Fibroblast of skin of right quadriceps (primary cell): ENCODE results near the gene MYOM1.

Experiments used
- DNase-seq: peaks from one replicate; pipeline ENCODE4 v3.0.0-alpha.2; 2013

The MYOM1 gene

DNA sequence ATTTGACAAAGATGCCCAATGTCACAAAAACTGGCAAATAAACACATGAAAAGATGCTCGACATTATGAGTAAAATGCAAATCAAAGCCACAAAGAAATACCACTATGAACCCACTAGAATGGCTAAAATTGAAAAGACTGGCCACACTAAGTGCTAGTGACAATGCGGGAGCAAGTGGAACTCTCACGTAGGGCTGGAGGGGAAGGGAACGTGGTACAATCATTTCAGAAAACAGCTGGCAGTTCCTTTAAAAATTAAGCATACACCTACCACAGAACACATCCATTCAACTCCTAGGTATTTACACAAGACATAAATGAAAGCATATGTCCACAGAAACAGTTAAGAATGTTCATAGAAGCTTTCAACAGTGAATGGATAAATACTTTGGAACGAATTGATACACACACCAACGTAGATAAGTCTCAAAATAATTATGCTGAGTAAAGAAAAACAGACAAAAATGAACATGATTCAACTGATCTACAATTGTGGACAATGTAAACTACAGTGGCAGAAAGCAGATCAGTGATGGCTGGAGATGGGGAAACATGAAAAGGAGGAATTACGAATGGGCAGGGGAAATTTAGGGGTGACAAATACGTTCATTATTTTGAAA is 71.7 kb downstream of the MYOM1 start:
- DNase-seq = no peak

DNA sequence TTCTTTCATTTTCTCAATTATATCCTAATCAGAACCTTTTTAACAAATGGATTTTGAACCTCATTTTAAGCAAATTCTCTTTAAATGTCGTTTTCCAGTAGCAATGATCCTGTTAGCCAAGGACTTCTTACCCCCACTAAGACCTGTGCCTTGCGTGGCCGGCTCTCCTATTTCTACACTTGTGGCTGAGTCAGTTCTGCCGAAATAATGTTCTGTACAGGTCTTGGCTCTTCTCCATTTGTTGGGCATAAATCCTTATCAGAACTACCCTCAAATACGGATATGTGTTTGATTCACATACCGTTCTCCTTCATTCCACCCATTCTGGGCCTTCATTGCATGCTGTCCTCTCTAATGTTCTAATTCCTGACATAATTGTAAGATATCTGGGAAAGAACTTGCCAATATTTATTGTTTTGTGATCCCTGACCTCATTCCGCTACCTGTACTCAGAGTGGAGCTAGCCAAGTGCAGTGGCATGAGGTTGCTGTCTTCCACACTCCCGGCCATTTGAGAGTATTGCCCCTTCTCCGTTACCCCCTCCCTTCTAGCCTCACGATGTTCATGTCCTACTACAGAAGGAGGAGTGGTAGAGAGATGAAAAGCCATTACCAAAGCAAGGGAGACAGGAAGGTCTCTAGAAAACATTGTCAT is 78.7 kb downstream of the MYOM1 start:
- DNase-seq = no peak

DNA sequence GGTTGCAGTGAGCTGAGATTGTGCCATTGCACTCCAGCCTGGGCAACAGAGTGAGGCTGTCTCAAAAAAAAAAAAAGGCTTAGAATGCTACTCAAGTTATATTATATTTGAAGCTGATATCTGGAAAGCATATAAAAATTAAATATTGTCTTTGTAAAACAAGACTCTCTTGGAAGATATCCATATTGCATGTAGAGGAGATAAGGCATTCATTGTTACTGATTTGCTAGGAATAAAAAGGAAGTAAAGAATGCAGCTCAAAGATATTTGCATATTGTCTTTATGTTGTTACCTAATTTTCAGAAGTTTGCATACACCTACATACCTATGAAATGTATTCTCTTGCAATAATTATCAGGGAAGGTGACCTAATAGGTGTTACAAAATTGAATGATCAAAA is 79.4 kb downstream of the MYOM1 start:
- DNase-seq = no peak

DNA sequence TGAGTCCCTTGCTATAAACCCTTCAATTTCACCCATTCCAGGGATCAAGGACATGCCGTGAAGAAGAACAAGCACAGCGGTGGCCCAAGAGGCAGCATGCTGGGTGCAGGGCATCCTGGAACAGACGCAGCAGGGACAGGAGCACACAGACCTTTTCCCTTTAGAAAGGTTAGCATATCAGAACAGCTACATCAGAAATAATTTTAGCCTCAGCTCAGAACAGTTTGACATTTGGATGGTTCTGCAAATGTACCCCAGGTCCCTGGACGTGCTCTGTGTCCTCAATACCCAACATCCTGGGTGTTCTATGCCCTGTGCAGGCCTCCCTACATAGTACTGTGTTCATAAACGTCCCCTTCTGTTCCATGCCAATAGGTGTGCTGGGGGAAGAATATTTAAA is 80.4 kb downstream of the MYOM1 start:
- no peak for DNase-seq

DNA sequence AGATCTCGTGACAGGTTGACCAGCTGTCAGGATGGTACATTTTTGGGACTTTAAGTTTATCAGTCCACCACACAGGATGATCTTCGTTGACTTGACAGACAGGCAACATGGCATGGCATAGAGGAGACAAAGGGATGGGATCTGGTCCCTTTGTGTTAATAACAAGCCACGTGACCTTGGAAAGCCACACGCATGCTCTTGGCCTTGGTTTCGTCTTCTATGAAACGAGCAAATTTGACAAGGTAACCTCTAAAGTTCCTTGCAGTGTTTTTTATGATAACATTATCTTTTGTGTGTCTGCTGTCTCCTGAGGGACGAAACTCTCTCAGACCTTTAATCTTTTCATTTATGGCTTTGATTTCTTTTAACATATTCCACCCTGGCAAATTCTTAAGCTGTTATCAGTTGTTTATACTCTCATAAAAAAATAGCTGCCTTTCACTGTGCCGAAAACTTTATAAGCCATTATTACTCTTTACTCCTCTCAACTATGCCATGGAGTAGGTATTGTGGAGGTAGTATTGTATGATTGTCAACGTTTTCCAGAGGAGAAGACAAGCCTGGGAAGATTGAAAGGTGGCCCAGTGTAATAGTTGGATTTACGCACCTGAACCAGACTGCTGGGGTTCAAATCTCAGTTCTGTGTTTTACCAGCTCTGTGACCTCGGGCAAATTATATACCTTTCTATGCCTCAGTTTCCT is 81.3 kb downstream of the MYOM1 start:
- DNase-seq = no peak

DNA sequence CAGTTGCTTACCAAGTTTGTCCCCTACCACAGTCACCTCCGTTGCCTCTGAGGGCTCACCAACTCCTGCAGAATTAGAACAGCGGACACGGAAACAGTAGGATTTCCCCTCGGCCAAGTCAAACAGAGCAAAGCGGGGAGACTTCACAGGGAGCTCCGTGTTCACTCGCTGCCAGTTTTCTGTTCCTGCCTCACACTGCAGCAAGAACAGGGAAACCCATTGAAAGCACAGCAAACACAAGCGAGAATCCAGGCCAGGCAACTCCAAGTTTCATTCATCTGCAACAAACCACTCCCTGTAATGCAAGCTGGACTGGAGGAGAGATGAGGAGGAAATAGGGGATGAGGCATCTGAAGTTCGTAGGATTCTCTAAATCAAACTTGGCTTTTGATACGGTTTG is 84.2 kb downstream of the MYOM1 start:
- DNase-seq = no peak

DNA sequence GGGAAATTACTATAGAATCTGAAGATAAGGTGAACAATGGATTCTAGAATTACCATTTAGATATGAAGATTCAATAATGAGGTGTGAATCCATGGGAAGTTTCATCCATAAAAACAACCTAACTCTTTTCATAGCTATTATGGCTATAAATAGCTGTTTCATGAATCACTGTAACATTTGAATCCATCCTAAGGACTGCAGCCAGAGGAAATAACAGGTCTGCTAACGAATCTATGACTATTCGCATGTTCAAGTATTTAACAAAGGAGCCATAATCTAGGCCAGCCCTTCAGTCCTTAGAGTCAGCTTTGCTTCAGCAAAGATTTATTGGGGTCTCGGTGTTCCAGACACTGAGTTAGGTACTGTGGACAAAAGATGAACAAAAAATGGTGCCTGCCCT is 87.1 kb downstream of the MYOM1 start:
- DNase-seq = no peak

DNA sequence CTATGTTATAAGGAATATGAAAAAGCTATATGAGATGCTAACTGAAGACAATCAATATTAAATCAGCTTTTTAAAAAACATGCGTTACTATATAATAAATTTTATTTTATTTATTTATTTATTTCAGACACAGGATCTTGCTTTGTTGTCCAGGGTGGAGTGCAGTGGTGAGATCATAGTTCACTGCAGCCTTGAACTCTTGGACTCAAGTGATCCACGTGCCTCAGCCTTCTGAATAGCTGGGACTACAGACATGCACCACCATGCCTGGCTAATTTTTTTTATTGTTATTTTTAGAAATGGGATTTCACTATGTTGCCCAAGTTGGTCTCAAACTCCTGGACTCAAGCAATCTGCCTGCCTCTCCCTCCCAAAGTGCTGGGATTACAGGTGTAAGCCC is 89.4 kb downstream of the MYOM1 start:
- no peak for DNase-seq

DNA sequence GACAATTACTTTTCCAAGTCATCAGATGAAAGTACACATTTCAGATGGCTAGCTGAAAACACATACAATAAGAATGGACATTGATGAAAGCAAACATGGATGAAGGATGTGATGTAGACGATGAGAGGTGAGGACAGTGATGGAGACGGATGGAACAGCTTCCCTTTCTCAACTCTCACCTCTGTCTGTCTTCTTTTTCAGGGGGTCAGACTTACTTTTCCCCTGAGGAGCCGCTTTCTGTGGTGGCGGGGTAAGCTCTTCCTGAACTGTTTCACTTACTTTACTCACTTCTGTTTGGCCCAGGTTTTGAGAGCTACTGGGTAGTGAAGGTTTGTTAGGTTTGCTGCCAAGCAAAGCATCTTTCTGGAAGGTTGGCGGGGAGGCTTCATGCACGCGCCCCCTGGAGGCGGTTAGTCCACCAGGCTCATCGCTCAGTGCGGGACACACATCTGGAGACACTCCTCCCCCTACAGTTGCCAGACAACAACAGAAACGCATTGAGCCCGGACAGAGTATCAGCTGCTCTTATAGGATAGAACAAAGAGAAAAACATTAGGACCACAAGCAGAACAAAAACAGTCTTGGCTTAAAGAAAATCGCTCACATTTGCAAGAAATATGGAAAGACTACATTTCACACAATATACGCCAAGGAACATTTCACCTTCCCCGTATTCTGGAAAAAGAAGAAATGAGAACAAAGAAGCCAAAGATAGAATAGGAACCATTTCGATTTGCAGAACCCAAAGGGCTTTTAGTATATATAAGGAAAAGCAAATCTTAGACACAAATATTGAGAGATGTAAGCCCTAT is 90.5 kb downstream of the MYOM1 start:
- peak; percentile 75 for DNase-seq

DNA sequence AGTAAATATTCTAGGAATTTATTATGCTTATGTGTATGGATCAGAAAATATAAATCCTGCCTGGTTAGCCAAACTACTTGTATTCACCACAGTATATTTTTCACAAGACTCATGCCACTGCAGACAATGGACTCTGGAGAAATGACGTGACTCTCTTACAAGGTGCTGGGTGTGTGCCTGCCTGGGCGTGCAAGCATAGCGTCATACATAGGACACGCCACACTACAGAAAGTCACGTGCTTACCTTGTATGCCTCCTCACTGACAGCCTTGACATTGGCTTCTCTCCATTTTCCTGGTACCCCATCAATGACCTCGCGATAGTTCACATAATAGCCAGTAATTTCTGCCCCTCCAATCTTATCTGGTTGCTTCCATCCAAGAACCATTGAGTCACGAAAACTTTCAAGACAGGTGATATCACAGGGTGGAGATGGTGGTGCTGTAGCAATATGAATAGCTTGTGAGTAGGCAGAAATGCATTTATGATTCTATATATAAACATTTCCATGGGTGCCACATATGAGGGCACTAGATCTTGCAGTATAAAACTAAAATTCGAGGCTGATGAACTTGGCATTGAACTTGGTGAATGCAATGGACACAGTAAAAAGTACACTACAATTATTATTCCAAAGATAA is 93.2 kb downstream of the MYOM1 start:
- DNase-seq = no peak

DNA sequence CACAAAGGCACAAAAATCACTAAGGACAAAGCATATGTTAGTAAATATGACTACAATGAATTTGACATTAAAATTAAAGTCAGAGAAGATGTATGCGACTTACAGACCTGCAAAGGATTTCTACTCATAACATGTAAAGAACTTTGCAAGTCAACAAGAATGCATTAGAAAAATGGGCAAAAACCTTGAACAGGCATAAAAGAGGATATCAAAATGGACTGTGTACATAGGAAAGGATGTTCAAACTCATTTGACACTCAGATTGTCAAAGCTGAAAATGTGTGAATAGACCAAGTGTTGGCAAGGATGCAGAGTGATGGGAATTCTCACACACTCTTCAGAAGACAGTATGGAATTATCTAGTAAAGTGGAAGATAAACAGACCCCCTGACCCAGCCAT is 94.9 kb downstream of the MYOM1 start:
- no peak for DNase-seq

DNA sequence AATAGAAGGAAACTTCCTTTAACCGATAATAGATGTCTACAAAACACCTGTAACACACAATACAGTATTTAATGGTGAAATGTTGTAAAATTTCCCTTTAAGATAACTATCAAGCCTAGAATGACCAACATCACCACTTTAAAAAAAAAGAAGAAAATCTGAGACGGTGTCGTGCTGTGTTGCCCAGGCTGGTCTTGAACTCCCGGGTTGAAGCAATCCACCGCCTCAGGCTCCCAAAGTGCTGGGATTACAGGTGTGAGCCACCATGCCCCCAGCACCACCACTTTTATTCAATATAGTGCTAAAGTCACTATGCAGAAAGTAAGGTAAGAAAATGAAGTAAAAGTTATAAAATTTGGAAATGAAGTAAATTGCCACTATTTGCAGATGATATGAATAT is 96.9 kb downstream of the MYOM1 start:
- no peak for DNase-seq

DNA sequence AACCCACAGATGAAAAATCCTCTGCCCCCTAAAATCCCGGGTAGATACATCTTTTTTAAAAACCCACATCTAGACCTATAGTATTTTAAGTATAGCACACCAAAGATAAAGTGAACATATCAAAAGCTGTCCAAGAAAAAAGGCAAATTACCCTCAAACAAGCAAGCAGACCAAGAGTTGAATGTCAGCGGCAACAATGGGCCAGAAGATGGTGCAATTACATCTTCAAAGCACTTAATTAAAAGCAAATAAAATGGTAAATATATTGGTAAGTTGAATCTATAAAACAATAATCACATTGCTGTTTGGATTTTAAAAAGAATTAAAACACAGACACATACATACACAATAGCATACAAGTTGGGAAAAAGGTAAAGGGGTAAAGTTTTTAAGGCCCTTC is 98.5 kb downstream of the MYOM1 start:
- DNase-seq = no peak

DNA sequence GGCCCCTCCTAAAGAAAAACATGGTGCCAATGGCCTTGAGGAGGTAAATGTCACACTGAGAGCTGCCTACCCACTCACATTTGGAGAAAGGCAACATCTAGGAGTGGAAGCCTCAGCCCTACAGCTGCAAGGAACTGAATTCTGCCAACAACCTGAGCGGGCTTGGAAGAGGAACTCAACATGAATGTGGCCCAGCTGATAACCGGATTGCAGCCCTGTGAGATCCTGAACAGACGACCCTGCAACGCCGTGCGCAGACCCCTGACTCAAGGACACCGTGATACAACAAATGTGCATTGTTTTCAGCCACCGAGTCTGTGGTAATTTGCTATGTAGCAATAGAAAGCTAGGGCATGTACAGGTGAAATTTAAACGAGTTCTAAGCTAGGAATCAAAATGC is 99.4 kb downstream of the MYOM1 start:
- DNase-seq = no peak

DNA sequence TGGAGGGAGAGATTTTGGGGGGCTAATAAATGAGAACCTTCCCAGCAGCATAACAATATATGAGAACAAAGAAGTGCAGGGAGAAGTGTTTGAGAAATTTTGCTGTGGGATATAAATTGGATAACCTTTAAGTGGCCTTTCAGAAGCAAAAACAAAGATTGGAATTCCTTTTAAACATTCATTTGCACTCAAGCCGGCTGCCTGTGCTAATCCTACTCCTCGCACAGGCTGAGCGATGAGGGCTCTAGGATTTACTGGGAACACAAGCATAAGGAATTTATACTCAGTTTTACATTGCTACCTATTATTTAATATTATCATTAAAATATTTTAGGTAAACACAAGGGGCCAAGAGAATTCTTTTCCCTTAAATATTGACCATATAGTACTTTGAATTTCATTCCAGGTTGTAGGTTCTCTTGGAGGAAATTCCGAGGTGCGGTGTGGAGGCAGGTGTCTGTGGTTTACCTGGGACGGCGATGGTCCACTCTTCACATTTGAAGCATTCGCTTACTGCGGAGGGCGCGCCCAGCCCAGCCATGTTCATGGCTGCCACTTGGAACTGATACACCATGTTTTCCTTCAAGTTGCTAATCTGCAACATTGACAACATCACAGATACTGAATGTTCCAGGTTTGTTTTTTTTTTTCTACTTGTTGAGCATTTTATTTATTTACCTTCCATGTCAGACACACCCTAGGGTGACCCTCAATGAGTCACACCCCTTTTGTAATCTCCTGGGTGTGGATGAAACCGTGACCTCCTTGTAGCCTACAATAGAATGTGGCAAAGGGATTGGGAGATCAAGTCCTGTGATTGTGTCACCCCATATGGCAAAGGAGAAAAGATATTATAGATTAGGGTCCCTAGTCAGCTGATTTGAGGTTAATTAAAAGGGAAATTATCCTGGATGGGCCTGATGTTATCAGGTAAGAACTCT is 100.1 kb downstream of the MYOM1 start:
- DNase-seq = no peak

DNA sequence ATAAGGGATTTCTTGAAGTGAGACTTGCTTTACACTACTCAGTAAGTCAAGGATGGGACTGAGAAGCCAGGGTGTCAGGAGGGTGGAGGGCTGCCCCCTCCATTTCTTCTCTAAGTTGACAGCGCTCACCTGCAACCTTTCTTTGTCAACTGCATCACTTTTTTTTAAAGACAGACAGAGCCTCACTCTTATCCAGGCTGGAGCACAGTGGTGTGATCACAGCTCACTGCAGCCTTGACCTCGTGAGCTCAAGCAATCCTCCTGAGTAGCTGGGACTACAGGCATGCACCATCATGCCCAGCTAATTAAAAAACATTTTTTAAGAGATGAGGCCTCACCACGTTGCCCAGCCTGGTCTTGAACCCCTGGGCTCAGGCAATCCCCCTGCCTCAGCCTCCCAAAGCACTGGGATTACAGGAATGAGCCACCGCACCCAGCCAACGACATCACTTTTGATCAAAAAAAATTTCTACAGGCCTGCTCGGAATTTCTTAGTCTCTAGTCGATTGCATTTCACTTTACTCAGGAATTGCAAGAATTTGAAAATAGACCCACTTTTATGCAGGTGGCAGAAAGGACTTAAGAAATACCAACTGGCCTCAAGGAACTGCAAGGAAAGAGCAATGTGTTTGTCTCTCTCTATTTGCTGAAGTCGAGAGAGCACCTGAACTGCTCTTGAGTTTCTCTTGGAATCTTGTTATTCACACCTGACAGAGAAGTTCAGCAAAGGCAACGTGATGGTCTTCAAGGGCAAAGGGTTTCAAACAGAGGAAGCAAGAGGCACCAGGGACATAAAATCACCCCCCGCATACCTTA is 101.4 kb downstream of the MYOM1 start:
- DNase-seq = no peak

DNA sequence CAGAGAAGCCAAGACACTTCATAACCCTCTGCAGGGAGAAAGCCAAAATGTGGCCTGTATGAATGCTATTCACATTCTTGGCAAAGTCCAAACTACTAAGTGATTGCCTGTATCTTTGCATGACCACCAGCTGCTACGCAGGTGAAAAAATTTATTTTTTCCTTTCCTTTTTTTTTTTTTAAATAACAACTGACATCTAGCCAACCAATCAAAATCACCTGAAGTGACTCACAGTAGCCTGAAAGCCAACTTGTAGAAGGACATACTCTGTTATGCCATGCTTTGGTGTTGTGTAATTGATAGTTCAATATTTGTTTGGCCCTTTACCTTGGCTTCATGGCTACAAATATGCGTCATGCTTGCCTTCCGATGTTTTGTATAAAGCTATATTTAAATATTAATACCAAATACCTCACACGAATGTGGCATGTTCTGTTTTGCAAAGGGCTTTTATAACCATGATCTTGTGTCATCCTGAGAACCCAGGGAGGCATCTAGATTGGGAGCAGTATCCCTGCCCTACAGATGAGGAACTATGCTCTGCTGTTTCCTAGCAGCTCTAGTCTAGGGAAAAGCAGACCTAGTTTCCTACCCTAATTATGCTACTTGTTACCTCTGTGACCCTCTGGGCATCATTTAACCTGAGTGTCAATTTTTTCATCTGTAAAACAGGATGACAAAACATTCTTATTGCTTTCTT is 102.1 kb downstream of the MYOM1 start:
- no peak for DNase-seq

DNA sequence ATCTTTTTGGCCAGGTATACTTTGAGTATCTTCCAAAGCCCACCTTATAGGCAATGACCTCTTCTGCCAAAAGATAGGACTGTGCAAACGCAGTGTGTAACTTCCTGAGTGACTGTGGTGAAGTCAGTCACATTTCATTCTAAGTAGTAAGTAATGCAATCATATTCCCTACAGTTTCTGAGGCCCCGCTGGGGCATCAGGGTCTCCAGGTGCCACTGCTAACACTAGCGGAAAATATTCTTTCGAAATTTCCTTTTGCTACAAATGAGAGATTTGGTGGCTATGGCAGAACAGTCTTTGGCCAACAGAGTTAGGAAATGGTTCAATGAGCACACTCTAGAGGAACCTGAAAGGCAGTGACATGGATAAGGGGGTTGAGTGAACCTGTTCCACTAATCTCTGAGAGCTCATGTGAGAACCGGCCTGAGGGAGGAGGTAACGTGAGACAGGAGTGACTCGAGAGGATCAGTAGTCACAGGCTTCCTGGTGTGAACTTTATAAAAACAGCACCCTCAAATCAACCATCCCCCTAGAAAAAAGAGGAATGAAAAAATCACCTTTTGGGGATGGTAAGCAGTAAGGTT is 104.2 kb downstream of the MYOM1 start:
- no peak for DNase-seq

DNA sequence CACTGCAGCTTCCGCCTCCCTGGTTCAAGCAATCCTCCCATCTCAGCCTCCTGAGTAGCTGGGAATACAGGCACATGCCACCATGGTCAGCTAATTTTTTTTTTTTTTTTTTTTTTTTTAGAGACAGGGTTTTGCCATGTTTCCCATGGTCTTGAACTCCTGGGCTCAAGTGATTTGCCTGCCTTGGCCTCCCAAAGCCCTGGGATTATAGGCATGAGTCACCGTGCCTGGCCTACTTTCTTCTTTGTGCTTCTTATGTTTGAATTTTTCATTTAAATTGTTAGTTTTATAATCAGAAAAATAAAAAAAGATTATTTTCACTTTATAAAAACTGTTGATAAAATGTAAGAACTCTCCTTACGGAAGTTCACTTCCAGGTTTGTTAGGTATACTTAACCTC is 105.3 kb downstream of the MYOM1 start:
- no peak for DNase-seq

DNA sequence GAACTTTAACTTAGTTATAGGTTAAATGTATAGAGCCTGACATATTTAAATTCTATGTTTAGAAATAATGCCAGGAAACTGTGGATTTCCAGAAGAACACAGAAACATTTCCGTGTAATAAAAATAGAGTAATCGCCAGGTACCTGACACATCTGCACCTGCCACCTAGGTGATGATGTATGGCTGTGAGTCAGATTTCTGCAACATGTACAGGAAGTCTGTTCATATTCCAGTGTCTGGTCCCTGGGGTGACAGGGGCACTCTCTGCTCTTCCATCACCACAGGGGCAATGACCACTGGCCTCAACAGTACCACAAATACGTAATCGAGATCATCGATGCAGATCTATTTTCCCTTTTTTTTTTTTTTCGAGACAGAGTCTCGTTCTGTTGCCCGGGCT is 105.7 kb downstream of the MYOM1 start:
- DNase-seq = no peak
